Tibial nerve (tissue), 4 donors: ENCODE data around the gene METTL13. TPM values are rescaled to one million over a fixed set of nuclear protein-coding genes. Genes with fewer than 3 reads are reported as not detected.

Source experiments
- DNase-seq, 2 donors: peaks; one replicate each; pipeline ENCODE4 v3.0.0-alpha.2; 2019; ENCODE audit warnings: low spot score in 2 of 2
- H3K27ac ChIP-seq, 4 donors: fragments of 200-600 bp; sonication (generic) in 3 of 4; one replicate each; pipeline ENCODE4 v1.5.1; 2017 to 2019; ENCODE audit warnings: mild to moderate bottlenecking in 1 of 4
- H3K27me3 ChIP-seq, 2 donors: fragments of 200-600 bp; sonication (generic) in 1 of 2; one replicate each; pipeline versions ENCODE4 v1.5.1 to v1.6.0; 2017 to 2019
- H3K36me3 ChIP-seq, 3 donors: fragments of 200-600 bp; sonication (generic); one replicate each; pipeline ENCODE4 v1.5.1; 2018 to 2019
- H3K4me1 ChIP-seq, 4 donors: fragments of 200-600 bp; sonication (generic) in 3 of 4; one replicate each; pipeline ENCODE4 v1.5.1; 2017 to 2019
- H3K4me3 ChIP-seq, 4 donors: fragments of 200-600 bp; sonication (generic) in 3 of 4; one replicate each; pipeline ENCODE4 v1.5.1; 2017 to 2019; ENCODE audit warnings: mild to moderate bottlenecking in 1 of 4, moderate library complexity in 1 of 4
- H3K9me3 ChIP-seq, 4 donors: fragments of 200-600 bp; sonication (generic) in 3 of 4; one replicate each; pipeline ENCODE4 v1.5.1; 2017 to 2019
- EP300 ChIP-seq, 2 donors: sonication (generic); formaldehyde crosslinking; IDR thresholded peaks; one replicate each; pipeline ENCODE4 v1.6.1; 2017; ENCODE audit warnings: antibody characterized with exemption in 2 of 2, mild to moderate bottlenecking in 1 of 2
- POLR2A ChIP-seq, 2 donors: fragments of 450-650 bp; IDR thresholded peaks; one replicate each; pipeline ENCODE4 v1.6.1; 2017; ENCODE audit warnings: antibody characterized with exemption in 2 of 2, mild to moderate bottlenecking in 2 of 2, moderate library complexity in 2 of 2
- WGBS, 2 donors: methylation state at CpG; one replicate each; pipeline ENCODE4 v1.1.5; 2018; 5-methylcytosine and 5-hydroxymethylcytosine counted together
- total RNA-seq, 4 donors: library from RNA; depleted of rRNA; stranded (reverse); fragments of >200 nt; gene quantifications; one replicate each; pipeline ENCODE4 v1.1.0, GENCODE V29; 2016
- TF ChIP-seq, protein P1 (sequence below), 5 experiments: fragments of 200-600 bp in 3 of 5; fragments of 450-650 bp in 2 of 5; sonication (generic) in 3 of 5; IDR thresholded peaks; one replicate each; pipeline ENCODE4 v1.5.1; 2016 to 2019; ENCODE audit warnings: antibody characterized with exemption in 5 of 5, mild to moderate bottlenecking in 3 of 5, moderate library complexity in 2 of 5

Gene METTL13
- total RNA-seq, 4 donors from 2014 or later, result 21.3 to 28.7 (median 24.4) TPM

DNA sequence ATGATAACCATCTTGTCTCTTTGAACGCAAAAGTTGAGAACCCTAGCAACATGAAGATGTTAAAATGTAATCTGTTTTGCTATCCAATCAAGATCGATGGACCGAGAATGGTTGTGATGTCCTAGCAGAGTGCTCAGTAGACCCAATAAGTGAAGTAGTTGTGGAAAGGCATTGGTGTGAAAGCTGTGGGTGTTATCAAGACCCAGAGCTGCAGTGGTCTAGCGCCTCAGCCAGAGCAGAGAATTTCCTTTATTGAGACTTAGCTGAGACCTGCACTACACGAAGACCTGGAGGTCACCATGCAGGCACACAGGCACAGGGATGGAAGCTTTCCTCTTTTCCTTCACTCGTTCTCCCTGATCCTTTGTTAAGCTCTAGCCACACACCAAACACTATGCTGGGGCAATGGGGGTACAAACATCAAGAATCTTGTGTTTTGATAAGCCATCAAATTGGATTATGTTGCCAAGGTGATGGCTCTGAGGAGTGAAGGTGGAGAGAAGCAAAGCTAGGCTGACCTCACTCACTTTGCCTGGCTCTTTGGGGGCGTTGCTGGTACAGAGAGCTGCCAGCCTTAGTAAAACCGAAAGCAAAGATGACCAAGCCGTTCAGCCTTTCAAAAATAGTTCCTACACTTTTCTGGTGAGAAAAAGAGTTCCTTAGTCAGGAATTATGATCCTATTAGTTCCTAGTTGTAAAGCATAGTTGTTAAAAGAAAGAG, 24.1 kb downstream of the METTL13 start:
- H3K27me3 ChIP-seq, result no peaks in the 10 kb centered on the region
- no peak overlapping the region for H3K4me3 ChIP-seq
- WGBS, 2 donors, result 76 to 79% methylated on average over 9 of the region's 9 CpGs
- no peak for DNase-seq
- H3K27ac ChIP-seq, result no peak overlapping the region
- H3K36me3 ChIP-seq, result no peaks in the 10 kb centered on the region
- TF ChIP-seq, protein P1, sequence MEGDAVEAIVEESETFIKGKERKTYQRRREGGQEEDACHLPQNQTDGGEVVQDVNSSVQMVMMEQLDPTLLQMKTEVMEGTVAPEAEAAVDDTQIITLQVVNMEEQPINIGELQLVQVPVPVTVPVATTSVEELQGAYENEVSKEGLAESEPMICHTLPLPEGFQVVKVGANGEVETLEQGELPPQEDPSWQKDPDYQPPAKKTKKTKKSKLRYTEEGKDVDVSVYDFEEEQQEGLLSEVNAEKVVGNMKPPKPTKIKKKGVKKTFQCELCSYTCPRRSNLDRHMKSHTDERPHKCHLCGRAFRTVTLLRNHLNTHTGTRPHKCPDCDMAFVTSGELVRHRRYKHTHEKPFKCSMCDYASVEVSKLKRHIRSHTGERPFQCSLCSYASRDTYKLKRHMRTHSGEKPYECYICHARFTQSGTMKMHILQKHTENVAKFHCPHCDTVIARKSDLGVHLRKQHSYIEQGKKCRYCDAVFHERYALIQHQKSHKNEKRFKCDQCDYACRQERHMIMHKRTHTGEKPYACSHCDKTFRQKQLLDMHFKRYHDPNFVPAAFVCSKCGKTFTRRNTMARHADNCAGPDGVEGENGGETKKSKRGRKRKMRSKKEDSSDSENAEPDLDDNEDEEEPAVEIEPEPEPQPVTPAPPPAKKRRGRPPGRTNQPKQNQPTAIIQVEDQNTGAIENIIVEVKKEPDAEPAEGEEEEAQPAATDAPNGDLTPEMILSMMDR (IDR thresholded peaks at IDR 0.05), result no peak
- TF ChIP-seq EP300 (IDR thresholded peaks at IDR 0.05), result no peak
- no peak for TF ChIP-seq POLR2A (IDR thresholded peaks at IDR 0.05)
- H3K9me3 ChIP-seq, result no peaks in the 10 kb centered on the region
- peaks cover 0 to 15% (median 0%) of the 10 kb centered on the region in 4 donors for H3K4me1 ChIP-seq

DNA sequence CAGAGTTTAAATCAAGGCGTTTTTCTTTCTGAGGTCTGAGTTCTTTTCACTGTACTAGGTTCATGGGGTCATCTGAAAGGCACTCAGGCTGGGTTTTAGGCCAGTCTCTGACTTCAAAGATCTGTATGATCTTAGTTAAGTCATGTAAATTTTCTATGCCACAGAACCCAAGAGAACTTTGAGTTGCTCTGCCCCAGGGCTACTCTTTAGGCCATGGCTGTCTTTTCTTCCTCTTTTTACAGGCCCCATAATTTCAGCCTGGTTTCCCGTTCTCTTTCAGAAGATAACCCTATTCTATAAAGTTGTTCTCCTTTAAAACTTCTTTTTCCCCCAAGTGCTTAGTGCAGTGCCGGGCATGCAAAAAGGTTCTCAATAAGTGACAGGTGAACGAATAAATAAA, 26.1 kb downstream of the METTL13 start:
- no peaks in the 10 kb centered on the region for H3K27me3 ChIP-seq
- no peaks in the 10 kb centered on the region for H3K9me3 ChIP-seq
- H3K4me1 ChIP-seq, result peaks cover 0 to 6% (median 0%) of the 10 kb centered on the region in 4 donors
- 80 to 86% methylated on average over 4 of the region's 4 CpGs for WGBS, 2 donors
- H3K4me3 ChIP-seq, result no peak overlapping the region
- DNase-seq, result no peak
- no peaks in the 10 kb centered on the region for H3K36me3 ChIP-seq
- H3K27ac ChIP-seq, result no peak overlapping the region
- TF ChIP-seq POLR2A (IDR thresholded peaks at IDR 0.05) (no peak), EP300 (IDR thresholded peaks at IDR 0.05) (no peak)
- TF ChIP-seq, protein P1 (IDR thresholded peaks at IDR 0.05), result no peak

DNA sequence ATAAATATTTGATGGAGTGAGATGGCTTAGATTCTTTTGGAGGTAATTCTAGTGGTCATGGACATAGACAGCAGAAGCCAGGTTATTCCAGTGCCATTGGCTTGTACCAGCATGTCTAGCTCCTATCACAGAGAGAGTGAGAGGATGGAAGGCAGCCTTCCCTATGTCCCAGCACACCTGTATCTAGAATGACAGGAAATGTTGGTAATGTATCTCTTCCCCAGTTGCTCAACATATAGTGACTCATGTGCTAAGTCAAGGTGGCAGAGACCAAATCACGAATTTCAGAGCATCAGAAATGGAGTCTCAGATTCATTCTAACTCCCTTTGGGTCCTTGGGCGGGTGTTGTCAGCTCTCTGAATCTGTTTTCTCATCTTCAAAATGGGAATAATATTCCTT, 28.4 kb downstream of the METTL13 start:
- no peak for DNase-seq
- no peaks in the 10 kb centered on the region for H3K9me3 ChIP-seq
- H3K4me3 ChIP-seq, result no peak overlapping the region
- WGBS, 2 donors, result 88 to 89% methylated on average over 2 of the region's 2 CpGs
- H3K4me1 ChIP-seq, result no peaks in the 10 kb centered on the region
- H3K27me3 ChIP-seq, result no peaks in the 10 kb centered on the region
- no peak overlapping the region for H3K27ac ChIP-seq
- no peak for TF ChIP-seq EP300 (IDR thresholded peaks at IDR 0.05)
- TF ChIP-seq POLR2A (IDR thresholded peaks at IDR 0.05), result no peak
- TF ChIP-seq, protein P1 (IDR thresholded peaks at IDR 0.05), result no peak
- no peaks in the 10 kb centered on the region for H3K36me3 ChIP-seq

DNA sequence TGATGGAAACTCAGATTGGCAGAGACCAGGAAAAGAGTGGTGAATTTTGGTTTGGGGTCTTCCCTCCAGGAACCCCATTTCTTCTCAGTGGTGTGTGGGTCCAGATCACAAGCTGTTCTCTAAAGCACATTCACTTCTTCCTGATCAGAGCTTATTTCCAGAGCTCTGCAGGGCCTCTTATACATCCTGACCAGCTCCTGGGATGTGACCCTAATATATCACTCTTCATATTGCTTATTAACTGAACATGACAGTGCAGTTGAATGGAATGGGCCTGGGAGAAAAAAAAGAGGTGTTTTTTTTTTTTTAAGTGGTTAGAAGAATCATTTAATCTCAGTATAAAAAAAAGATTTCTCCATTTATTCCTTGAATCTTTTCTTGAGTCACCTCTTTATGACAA, 30.2 kb downstream of the METTL13 start:
- no peaks in the 10 kb centered on the region for H3K27me3 ChIP-seq
- no peaks in the 10 kb centered on the region for H3K36me3 ChIP-seq
- no peaks in the 10 kb centered on the region for H3K4me1 ChIP-seq
- H3K4me3 ChIP-seq, result no peak overlapping the region
- DNase-seq, result no peak
- no peaks in the 10 kb centered on the region for H3K9me3 ChIP-seq
- no peak overlapping the region for H3K27ac ChIP-seq
- TF ChIP-seq, protein P1 (IDR thresholded peaks at IDR 0.05), result no peak
- TF ChIP-seq POLR2A (IDR thresholded peaks at IDR 0.05) (no peak), EP300 (IDR thresholded peaks at IDR 0.05) (no peak)

DNA sequence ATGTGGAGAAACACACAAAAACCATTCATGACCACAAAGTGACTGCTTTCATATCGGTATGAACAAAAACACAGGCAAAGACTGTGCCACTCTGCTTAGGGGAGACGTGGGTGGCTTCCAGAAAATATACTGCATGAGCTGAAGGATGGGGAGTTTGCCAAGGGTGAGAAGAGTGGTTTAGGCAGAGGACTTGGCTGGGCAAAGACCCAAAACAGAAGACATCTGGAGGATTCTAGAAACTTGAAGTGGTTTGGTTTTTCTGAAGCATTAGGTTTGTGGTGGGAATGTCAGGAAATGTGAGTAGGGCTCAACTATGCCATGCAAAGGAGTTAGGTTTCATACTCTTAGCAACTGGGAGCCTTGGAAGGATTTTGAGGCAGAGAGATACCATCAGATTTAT, 33.2 kb downstream of the METTL13 start:
- TF ChIP-seq, protein P1 (IDR thresholded peaks at IDR 0.05), result no peak
- H3K4me1 ChIP-seq, result no peaks in the 10 kb centered on the region
- no peak for DNase-seq
- no peaks in the 10 kb centered on the region for H3K36me3 ChIP-seq
- no peak overlapping the region for H3K27ac ChIP-seq
- no peaks in the 10 kb centered on the region for H3K9me3 ChIP-seq
- H3K4me3 ChIP-seq, result no peak overlapping the region
- H3K27me3 ChIP-seq, result no peaks in the 10 kb centered on the region
- 20 to 26% methylated on average over 2 of the region's 2 CpGs for WGBS, 2 donors
